Measurements from ENCODE around the gene LRRC75A. TPM values are rescaled to one million over a fixed set of nuclear protein-coding genes. Genes with fewer than 3 reads are reported as not detected.
"Not testable (repeated sequence)": the region's sequence is repeated elsewhere in the genome, so short reads cannot be mapped to it uniquely, and the experiment has no call there.

LRRC75A gene
- total RNA-seq, 1 experiment from 2014 or later = 0.24 TPM

DNA sequence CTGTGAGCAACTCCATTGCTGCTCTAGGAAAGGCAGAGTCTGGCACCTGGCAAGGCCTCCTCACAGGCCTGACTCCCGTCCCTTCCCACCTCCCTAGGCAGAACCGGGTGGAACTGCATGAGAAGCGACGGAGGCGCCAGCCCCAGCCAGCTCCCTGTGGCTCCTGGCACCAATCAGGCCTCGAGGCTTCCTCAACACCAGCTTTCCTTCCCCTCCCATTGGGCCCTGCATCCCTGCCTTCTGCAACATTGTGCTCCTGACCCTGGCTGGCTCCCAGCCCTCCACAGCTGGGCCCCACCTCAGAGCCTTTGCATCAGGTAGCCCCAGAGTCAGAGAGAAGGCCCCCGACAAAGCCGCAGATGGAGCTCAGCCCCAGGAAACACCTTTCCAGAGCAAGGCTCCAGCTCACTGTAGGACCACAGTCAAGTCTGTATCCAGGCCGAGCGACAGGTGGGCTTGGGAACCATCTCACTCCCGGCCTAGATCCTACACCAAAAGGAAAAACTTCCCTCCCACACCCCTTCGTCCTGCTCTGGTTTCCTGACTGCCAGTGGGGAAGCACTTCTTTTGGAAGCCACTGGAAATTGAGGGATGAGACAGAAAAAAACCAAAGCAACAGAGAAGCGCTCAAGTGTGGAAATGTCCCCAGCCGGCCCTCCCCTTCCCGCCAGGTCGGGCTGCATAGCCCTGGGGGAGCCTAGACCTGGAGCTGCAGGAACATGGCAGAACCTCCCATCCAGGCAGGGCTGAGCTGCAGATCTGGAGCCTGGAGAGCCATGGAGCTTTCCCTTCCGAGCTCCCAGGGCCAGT, 31.0 kb downstream of the LRRC75A start:
- in situ Hi-C loops (cut with HindIII; ENCODE audit: low sequenced_read_pairs) = no loop called here
- no peak for DNase-seq (ENCODE audit: low spot score)

GRCh38 chr17:16459855-16460550, 32.0 kb downstream of the LRRC75A start:
- DNase-seq (ENCODE audit: low spot score) = no peak
- in situ Hi-C loops (cut with HindIII; ENCODE audit: low sequenced_read_pairs) = no loop called here

- in situ Hi-C loops (cut with HindIII; ENCODE audit: low sequenced_read_pairs) = no loop called here
- DNase-seq (ENCODE audit: low spot score) = no peak
Observed at GRCh38 chr17:16459271-16459670, 32.7 kb downstream of the LRRC75A start.

GRCh38 chr17:16456742-16457316, 35.2 kb downstream of the LRRC75A start:
- in situ Hi-C loops (cut with HindIII; ENCODE audit: low sequenced_read_pairs) = no loop called here
- no peak for DNase-seq (ENCODE audit: low spot score)

GRCh38 chr17:16455997-16456741, 35.8 kb downstream of the LRRC75A start:
- in situ Hi-C loops (cut with HindIII; ENCODE audit: low sequenced_read_pairs) = no loop called here

GRCh38 chr17:16453493-16453851, 38.5 kb downstream of the LRRC75A start:
- in situ Hi-C loops (cut with HindIII; ENCODE audit: low sequenced_read_pairs) = no loop called here

More at GRCh38 chr17:16455997-16456741, 35.8 kb downstream of the LRRC75A start:
- no peak for DNase-seq (ENCODE audit: low spot score)

DNA sequence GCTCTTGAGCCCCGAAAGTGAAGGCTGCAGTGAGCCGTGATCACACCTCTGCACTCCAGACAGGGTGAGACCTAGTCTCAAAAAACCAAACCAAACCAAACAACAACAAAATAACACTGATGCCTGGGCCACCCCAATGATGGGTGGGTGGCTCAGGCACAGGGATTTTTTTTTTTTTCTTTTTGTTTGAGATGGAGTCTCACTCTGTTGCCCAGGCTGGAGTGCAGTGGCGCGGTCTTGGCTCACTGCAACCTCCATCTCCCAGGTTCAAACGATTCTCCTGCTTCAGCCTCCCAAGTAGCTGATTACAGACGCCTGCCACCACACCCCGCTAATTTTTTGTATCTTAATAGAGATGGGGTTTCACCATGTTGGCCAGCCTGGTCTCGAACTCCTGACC, 39.7 kb downstream of the LRRC75A start:
- DNase-seq (ENCODE audit: low spot score); in situ Hi-C loops (cut with HindIII; ENCODE audit: low sequenced_read_pairs): not testable (repeated sequence)

More at GRCh38 chr17:16453493-16453851, 38.5 kb downstream of the LRRC75A start:
- DNase-seq (ENCODE audit: low spot score) = no peak

DNA sequence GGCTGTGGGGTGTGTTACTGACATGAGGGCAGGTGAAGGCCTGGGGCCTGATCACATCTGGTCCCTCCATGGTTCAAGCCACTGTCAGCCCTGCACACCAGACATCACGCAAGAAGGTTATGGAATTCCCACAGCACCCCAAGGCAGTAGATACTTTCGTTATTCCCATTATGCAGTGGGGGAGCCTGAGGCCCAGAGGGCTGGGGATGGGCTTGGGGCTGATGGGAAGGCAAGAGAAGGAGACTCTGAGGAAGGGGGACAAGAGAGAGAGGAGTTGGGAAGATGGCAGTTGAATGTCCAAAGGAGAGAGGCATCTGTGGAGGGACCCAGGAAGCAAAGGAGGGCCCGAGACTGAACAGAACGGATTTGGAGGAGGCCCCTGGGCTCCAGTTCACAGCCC, 42.0 kb downstream of the LRRC75A start:
- in situ Hi-C loops (cut with HindIII; ENCODE audit: low sequenced_read_pairs) = no loop called here
- no peak for DNase-seq (ENCODE audit: low spot score)

GRCh38 chr17:16449121-16449570, 42.8 kb downstream of the LRRC75A start:
- in situ Hi-C loops (cut with HindIII; ENCODE audit: low sequenced_read_pairs) = no loop called here
- DNase-seq (ENCODE audit: low spot score) = no peak

DNA sequence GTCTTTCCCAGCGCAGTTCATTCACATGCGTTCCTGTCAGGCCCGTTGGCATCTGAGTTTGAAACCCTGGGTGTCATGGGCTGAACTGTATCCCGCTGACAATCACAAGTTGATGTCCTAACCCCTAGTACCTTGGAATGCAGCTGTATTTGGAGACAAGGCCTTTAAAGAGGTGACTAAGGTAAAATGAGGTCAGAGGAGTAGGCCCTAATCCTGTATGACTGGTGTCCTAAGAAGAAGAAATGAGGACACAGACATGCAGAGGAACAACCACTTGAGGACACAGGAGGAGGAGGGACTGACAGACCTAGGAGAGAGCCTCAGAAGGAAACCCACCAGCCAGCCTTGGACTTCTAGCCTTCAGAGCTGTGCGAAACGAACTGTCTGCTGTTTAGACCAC, 43.5 kb downstream of the LRRC75A start:
- DNase-seq (ENCODE audit: low spot score) = no peak
- in situ Hi-C loops (cut with HindIII; ENCODE audit: low sequenced_read_pairs) = no loop called here

- in situ Hi-C loops (cut with HindIII; ENCODE audit: low sequenced_read_pairs) = no loop called here
- no peak for DNase-seq (ENCODE audit: low spot score)
Observed at GRCh38 chr17:16447676-16448075, 44.3 kb downstream of the LRRC75A start.

DNA sequence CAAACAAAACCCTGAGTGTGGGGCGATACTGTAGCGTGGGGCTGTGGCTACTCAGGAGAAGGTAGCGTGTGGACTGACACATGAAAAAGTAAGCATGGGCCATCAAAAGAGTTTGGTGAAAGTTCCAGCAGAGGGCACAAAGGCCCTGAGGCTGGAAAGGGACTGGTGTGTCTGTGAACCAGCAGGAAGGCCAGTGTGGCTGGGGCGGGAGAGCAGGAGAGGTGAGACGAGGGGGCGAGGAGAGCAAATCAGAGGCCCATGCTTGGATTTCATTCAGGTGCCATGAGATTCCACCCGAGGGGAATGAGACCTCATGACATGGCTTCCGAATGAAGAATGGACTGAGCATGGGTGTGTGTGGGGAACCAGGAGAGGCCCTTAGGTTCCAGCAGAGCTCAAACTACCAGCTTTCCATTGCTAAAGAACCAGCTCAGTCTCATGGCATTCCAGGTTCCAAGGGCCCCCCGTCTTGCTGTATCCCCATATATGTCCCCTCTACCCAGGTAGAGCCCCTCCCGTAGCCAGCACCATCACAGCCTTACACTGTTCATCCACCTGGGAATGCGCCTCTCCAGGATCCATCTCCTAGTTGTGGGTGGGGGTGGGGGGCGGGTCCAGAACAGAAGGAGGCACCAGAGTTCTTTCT, 45.5 kb downstream of the LRRC75A start:
- DNase-seq (ENCODE audit: low spot score) = peak; percentile 46
- in situ Hi-C loops (cut with HindIII; ENCODE audit: low sequenced_read_pairs) = no loop called here

DNA sequence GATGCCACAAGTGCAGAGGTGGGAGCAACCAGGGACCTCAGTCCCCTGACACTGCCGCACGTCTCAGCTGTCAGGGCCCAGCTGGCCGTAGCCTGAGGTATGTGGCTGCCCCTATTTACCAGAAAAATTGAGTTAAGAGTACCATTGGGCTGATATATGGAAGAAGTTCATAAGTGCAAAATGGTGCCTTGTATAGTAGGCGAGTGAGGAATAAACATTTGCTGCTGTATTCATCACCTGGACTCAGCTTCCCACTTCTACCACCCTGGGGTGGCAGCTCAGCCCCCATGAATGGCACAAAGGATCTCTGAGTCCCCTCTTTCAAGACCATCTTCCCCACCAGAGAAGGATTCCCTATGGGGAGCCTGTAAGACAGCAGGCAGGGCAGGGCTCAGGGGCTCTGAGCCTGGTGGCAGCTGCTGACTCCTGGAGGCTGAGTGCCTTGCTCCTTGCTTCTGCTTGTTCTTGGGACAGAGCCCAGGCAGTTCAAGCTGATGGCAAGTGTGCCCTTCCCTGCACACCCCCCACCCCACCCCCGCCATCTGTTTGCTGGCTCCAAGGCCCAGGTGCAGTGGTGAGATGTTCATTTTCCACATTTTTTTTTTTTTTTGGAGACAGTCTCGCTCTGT, 47.6 kb downstream of the LRRC75A start:
- in situ Hi-C loops (cut with HindIII; ENCODE audit: low sequenced_read_pairs) = no loop called here
- DNase-seq (ENCODE audit: low spot score) = peak; percentile 54

DNA sequence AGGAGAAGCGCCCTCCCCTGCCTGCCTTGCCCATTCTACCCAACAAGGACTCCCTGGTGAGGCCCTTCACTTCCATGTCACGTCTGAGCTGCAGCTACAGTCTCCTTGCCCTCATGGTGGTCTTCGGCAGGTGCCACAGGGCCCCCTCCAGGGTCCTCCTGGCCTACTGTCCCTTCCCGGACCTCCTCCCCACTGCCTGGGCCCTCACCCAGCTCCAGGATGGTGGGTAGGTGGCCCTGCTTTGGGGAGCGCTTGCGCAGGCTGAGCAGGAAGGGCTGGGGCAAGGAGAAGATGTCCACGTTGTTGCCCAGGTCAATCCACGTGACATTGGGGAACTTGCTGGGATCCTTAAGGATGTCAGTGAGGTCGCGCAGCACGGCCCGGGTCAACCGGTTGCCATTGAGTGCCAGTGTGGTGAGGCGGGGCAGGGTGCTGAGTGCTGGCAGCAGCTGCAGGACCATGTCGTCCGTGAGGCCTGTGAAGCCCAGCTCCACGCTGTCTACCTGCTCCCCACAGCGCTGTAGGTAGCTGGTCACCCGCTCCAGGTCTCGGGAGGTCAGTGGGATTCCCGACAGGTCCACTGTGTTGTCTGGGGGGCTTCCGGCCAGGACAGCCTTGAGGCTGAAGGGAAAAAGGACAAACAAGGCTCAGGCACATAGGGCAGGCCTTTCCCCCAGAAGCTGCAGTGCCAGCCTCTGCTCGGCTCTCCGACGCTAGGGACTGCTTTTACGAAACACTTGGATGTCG, 48.3 kb downstream of the LRRC75A start:
- DNase-seq (ENCODE audit: low spot score) = no peak
- in situ Hi-C loops (cut with HindIII; ENCODE audit: low sequenced_read_pairs) = no loop called here

- in situ Hi-C loops (cut with HindIII; ENCODE audit: low sequenced_read_pairs) = no loop called here
- no peak for DNase-seq (ENCODE audit: low spot score)
Observed at GRCh38 chr17:16442594-16443510, 49.1 kb downstream of the LRRC75A start.

- DNase-seq (ENCODE audit: low spot score) = no peak
Observed at GRCh38 chr17:16442141-16442540, 49.9 kb downstream of the LRRC75A start.

More at GRCh38 chr17:16442141-16442540, 49.9 kb downstream of the LRRC75A start:
- in situ Hi-C loops (cut with HindIII; ENCODE audit: low sequenced_read_pairs) = no loop called here
